NCI-H128 (cell line): ENCODE results near the gene YARS1.
"Not testable (repeated sequence)": the region's sequence is repeated elsewhere in the genome, so short reads cannot be mapped to it uniquely, and the experiment has no call there.

Experiments used
- DNase-seq: peaks from one replicate; lab custom pipeline; 2025; ENCODE audit not compliant: unreplicated experiment; lab: John Stamatoyannopoulos, UW

The YARS1 gene

DNA sequence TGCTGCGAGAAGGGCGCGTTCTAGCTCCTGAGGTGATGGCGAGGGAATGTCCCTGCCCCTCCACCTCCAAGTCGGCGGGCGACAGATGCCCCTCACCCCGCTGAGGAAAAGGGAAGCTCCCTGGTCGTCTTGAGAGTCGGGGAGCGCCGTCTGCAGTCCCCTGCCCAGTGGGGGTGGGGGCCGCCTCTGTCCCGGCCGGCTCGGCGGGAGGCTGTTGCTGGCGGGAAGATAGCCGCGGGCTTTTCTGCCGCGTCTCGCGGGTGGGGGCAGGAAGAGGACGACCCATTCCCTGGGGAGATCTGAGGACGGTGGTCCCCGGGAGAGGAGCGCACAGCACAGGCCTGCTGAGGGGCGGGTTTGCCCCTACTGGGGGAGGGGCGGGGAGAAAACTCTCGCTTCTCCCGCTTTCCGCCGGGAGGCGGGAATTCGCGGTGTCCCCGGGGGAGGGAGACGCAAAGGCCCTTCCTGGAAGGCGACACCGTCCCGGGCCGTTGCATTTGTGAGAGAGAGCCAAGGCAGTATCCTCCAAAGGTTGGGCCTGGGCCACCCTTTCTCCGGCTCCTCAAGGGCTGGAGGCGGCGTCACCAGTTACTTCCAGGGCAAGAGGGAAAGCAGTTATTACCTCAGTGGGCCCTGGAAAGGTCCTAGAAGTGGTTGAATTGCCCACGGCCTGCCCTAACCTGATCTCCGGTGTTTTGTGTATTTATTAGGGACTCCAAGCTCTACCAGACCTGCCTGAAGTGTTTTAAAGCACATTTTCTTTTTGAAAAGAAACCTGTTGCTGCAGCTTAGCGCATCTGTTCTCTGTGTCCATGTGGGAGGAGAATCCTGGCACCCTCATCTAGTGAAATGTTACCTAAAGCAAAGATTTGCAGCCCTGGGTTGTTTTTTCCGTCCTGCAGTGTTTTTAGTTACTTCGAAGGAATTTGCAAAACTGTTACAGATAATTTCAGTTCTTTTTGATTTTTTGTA is 943 bp upstream of the YARS1 start:
- DNase-seq: peak; percentile 68

DNA sequence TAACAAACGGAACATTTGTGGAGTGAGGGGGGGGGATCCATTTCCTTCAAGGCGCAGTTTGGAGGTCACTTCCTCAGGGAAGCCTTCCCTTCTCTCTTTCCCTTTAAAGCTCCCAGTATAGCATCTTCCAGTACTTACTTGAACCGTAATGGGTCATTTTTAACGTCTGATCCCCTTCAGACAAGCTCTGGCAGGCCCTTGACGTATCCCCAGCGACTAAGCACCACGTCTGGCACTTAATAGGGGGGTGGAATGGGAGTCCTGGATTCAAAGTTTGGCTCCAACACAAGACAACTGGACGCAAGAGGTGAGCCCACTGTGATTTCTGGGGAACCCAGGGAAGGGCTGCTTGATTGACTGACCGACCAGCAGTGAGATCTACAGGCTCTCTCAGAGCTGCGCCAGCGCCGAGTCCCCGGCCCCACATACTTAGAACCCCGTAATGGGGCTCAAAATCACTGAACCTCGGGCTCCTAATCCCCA is 441 bp downstream of the YARS1 start:
- DNase-seq: no peak

DNA sequence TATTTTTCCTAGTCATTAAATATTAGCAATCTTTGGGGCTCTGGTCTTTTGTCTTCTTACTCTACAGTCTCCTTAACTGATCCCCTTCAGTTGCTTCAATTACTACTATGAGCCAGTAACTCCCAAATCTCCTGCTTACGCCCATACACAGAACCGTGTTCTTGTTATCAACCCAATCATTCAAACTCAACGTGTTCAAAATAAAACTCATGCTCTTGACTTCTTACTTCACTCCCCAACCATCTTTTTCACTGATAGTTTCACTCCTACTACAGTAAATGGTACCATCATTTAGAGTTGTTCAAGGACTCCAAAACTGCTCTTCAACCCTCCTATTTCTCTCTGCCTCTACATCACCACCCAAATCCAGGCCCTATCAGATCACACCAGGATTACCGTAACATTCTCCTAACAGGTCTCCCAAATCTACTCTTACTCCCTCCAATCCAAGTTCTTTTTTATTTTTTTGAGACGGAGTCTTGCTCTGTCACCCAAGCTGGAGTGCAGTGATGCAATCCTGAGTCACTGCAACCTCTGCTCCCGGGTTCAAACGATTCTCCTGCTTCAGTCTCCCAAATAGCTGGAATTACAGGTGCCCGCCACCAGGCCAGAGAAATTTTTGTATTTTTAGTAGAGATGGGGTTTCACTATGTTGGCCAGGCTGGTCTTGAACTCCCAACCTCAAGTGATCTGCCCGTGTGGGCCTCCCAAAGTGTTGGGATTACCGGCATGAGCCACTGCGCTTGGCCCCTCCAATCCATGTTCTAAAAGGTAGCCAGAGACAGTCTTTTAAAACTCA is 3.0 kb downstream of the YARS1 start:
- no peak for DNase-seq

DNA sequence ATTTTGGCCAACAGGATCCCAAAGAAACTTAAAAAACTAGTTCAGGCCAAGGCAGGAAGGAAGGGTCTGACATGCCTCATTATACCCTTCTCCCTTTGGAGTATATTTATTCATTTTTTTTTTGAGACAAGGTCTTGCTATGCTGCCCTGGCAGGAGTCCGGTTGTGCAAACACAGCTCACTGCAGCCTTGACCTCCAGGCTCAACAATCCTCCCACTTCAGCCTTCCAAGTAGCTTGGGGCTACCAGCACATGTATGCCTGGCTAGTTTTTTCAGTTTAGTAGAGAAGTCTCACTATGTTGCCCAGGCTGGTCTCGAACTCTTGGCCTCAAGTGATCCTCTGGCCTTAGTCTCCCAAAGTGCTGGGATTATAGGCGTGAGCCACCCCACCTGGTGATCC is 5.2 kb downstream of the YARS1 start:
- DNase-seq: no peak

DNA sequence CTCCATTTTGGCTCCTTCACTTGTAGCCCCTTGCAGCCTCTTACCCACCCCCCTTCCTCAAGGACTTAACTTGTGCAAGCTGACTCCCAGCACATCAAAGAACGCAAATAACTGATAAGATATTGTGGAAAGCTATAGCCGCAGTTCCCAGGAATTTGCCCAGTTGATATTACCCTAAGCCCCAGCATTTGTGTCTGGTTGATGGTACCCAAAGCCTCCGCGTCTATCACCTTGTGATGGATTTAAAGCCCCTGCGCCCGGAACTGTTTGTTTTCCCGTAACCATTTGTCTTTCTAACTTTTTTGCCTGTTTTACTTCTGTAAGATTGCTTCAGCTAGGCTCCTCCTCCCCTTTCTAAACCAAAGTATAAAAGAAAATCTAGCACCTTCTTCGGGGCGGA is 5.9 kb downstream of the YARS1 start:
- no peak for DNase-seq

DNA sequence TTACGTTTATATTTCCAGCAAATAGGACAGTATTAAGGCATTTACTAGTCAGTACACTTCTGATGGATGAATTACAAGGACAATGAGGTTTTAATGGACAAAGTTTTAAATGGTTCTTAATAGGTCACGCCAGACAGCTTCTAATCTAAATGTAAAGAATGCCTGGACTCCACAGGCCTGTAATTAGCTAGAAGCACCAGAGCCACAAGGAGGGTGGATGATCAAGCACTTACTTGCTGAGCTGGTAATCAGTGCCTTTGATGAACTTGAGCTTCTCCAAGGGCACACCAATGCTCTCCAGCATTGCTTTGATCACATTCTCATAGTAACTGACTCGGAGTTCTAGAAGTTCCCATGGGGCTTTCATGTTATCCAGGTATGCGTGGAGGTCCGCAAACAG is 6.8 kb downstream of the YARS1 start:
- DNase-seq: no peak

DNA sequence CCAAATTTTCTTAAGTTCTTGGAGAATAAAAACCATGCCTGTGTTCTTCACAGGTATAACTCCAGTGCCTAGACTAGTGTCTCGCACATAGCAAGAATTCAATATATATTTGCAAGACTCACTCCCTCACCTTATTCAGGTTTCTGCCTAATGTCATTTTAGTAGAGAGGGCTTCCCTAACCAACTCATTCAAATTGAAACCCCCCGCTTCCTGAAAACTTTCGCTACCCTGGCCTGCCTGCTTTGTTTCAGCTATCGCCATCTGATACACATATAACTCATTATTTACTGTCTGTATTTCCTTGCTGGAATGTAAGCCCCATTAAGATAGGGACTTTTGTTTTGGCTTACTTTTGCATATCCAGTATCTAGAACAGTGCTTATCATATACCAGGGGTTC is 8.6 kb downstream of the YARS1 start:
- no peak for DNase-seq

DNA sequence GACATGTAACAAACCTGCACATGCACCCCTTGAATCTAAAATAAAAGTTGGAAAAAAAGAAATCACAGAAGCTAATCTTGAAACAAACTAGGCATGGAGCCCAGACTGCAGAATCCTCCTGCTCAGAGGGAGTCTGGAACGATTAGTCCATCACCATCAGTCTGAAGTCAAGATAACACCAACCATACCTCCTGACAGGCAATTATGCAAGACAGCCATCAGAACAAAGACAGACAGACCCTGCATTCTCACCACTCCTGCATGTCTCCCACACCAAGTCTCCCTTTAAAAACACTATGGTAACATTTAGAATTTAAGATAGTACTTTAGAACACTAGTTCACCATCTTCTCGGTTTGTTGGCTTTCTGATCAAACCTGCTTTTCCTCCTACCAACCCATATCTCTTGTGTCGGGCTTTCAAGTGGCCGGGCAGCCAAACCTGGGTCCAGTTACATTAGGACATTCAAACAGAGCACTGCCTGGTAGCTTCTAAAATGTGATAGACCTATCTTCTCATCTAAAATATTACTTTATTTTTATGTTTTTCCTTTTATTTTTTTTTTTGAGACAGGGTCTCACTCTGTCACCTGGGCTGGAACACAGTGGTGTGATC is 10.1 kb downstream of the YARS1 start:
- DNase-seq: no peak

DNA sequence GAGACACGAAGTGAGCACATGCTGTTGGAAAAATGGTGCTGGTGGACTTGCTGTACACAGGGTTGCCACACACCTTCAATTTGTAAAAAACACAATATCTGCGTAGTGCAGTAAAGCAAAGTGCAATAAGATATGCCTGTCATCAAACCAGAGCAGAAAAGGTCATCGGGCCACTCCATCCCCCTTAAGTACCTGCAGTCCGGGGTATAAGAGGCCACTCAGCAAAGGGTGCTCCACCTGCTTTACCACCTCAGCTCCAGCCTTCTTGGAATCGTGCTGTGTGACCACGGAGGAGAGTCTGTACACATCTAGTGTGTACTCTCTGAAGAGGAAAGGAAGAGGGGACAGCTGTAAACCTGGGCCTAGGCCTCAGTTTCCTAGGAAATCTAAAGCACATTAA is 10.9 kb downstream of the YARS1 start:
- DNase-seq: no peak

DNA sequence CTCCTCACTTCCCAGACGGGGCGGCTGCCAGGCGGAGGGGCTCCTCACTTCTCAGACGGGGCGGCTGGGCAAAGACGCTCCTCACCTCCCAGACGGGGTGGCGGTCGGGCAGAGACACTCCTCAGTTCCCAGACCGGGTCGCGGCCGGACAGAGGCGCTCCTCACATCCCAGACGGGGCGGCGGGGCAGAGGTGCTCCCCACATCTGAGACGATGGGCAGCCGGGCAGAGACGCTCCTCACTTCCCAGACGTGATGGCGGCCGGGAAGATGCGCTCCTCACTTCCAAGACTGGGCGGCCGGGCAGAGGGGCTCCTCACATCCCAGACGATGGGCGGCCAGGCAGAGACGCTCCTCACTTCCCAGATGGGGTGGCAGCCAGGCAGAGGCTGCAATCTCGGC is 12.7 kb downstream of the YARS1 start:
- not testable (repeated sequence) for DNase-seq

DNA sequence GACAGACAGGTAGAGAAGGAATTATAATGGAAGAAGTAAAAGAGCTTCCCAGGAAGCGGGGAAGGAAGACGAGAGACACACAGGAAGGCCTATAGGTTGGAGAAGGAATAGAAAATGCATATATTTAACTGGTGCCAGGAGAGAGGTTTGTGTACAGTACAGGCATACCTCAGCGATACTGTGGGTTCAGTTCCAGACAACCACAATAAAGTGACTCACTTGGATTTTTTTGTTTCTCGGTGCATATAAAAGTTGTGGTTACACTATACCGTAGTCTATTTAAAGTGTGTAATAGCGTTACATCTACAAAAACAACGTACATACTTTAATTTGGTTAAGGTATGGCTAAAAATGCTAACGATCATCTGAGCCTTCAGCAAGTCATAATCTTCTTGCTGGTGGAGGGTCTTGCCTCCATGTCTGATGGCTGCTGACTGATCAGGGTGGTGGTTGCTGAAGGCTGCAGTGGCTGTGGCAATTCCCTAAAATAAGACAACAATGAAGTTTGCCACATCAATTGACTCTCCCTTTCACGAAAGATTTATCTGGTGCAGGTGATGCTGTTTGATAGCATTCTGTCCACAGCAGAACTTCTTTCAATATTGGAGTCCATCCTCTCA is 16.0 kb downstream of the YARS1 start:
- DNase-seq: no peak

DNA sequence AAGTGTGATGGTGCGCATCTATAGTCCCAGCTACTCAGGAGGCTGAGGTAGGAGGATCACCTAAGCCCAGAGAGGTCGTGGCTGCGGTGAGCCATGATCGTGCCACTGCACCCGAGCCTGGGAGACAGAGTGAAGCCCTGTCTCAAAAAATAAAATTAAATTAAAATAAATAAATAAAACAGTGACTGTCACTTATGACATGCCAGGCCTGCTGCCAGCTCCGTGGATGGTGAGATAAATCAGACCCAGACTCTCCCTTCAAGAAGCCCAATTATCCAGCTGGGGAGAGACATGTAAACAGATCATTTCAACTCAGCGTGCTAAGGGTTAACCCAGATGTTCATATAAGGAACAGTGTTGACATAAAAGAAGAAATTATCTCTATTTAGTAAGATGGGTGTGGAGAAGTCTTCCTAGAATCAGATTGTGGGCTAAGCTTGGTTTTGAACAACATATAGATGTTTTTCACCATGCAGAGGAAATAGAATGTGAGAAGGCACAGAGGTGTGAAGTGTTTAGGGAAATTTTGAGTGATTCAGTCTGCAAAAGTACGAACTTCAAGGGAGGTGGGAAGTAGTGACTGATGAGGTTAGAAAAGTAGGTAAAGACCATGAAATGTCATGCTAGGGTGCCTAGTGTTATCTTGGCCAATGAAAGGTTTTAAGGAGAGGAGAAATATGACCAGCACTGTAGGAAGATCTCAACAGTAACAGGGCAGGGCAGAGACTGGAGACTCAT is 18.3 kb downstream of the YARS1 start:
- no peak for DNase-seq

DNA sequence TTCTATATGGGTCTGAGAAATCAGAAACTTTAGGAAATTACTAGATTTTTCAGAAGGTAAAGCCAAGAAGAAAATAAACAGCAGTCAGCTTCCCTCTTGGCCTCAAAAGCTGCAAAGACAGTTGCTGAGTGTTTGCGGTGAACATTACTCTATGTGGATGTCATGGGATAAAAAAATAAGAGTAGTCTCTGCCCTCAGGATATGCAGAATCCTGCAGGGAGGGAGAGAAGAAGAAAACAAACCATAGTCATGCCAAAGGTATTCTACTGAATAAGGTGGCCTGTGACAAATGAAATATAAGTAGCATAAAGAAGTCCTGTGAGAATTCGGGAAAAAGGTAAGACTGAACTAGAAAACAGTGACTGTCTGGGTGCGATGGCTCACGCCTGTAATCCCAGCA is 19.0 kb downstream of the YARS1 start:
- DNase-seq: no peak

DNA sequence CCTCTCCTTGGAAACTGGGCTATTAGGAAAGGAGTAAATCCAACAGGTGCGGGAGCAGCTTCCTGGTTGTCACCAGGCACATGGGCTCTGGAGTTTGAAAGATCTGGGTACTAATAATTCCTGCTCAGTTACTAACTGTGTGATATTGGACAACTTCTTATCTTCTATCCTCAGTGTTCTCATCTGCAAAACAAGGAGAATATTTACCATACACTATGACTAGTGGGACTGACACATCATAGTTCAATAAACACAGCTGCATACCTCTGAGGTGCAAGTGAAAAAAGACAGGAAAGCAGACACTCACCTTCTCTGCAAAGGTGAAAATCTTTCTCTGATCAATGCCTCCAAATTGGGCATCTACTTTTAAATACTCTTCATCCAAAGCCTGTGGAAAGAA is 19.7 kb downstream of the YARS1 start:
- no peak for DNase-seq

DNA sequence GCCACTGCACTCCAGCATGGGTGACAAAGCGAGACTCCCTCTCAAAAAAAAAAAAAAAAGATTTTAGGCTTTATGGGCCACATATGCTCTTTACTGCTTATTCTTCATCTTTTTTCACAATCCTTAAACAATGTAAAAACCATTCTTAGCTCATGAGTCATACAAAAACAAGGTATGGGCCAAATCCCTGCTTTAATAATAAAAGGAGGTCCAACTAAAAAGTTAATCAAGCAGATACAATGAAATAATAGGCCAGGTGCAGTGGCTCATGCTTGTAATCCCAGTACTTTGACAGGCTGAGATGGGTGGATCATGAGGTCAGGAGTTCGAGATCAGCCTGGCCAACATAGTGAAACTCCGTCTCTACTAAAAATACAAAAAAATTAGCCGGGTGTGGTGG is 21.4 kb downstream of the YARS1 start:
- DNase-seq: not testable (repeated sequence)

DNA sequence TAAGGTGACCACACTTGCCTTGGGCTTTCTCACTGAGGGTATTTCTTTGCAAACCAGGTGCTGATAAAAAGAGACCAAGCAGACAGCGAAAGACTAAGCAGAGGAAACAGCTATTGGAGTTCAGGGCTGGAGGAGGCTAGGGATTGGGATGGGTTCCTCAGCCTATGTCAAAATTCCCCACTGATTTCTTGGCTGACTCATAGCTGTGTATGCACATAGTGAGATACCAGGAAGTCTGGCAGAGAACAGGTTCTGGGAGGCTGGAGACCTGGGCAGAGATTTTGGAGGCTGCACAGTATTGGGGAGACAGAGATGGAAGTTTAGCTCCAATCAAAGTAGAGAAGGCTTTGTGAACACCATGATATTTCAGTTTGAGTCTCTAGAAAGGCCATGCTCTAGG is 25.3 kb downstream of the YARS1 start:
- no peak for DNase-seq

DNA sequence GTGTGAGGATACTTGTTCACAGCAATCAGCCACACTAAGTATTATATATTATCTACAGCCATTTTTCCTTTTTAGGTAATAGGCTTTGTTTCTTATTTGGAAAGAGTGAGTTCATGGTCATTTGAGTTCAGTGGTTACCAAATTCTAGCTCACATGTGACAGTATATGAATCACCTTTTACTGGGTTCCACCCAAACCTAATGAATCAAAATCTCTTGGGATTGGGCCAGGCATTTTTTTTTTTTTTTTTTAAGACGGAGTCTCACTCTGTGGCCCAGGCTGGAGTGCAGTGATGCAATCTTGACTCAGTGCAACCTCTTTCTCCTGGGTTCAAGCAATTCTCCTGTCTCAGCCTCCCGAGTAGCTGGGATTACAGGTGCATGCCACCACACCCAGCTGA is 27.8 kb downstream of the YARS1 start:
- DNase-seq: not testable (repeated sequence)

DNA sequence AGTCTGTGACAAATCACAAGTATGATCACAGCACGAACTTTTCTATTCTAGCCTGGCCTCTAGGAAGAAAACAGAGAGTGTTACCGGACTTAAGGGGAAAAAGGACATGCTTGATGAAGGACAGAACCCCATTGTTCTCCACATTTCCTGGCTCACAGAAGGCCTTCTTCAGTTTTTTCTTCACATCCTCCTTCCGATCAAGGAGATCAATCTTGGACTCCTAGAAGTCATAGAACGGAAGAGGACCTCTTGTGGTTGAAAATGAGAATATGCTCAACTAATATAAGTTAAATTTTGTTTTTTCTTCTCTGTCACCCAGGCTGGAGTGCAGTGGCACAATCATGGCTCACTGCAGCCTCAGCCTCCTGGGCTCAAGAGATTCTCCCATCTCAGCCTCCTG is 30.3 kb downstream of the YARS1 start:
- DNase-seq: no peak

DNA sequence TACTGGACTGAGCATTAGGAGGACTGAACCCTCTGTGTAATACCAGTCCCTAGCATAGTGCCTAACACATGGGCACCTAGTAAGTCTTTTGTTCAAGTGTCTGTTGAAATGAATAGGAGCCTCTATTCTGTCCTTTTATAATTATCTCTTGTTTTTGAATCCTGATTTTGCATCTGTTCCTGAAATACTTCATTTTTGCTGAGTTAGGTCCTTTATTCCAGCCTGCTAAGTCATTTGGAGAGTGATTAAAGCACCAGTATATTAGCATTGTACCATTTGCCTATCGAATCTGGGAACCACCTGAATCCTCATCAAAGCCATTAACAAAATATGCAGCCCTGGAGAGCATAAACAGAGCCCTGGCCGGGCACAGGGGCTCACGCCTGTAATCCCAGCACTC is 32.3 kb downstream of the YARS1 start:
- DNase-seq: no peak

DNA sequence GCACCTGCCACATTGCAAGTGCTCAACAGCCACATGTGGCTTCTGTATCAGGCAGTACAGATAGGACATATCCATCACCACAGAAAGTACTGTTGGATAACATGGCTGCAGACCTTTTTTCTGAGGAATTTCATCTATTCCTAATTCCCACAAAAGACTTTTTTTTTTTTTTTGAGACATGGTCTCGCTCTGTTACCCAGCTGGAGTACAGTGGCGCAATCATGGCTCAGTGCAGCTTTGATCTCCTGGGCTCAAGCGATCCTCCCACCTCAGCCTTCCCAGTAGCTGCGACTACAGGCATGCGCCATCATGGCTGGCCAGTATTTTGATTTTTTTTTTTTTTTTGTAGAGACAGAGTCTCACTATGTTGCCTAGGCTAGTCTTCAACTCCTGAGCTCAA is 33.3 kb downstream of the YARS1 start:
- no peak for DNase-seq
